Measurements from ENCODE around the gene GLS2. TPM values are rescaled to one million over a fixed set of nuclear protein-coding genes. Genes with fewer than 3 reads are reported as not detected.

Gene GLS2
- total and polyA plus RNA-seq, 2 donors (not counting 3 experiments of a cell fraction or from before 2014, with no cell fraction given), result 0.04 to 0.33 TPM

DNA sequence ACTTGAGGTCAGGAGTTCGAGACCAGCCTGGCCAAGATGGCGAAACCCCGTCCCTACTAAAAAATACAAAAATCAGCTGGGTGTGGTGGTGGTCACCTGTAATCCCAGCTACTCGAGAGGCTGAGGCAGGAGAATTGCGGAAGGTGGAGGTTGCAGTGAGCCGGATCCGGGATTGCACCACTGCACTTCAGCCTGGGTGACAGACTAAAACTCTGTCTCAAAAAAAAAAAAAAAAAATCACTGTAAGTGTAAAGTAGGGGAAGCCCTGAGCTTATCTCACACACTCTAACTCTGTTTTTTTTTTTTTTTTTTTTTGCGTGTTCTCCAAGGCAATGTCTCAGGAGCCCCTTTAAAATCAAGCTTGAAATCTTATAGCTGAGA, 33.2 kb upstream of the GLS2 start:
- ChIA-PET POLR2A (interaction anchor here (0.5 to 1.0 kb wide), 5 partner anchors 8 to 787 kb away, joined by 3 to 5 read pairs (median 3); no protein-coding TSS in a partner anchor), CTCF (interaction anchor here (0.8 to 2.7 kb wide), 16 partner anchors 9 to 467 kb away, joined by 3 to 21 read pairs (median 6); no protein-coding TSS in a partner anchor)
- no peaks in the 10 kb centered on the region for H4K20me1 ChIP-seq (replicated peaks; ENCODE audit: control insufficient read depth, extremely low read depth, insufficient read depth, low read length)
- dilution Hi-C loops (cut with MboI; ENCODE audit: extremely low pct_ligation_motif_present, low sequenced_read_pairs), result no loop called here
- TF ChIP-seq, protein P1, sequence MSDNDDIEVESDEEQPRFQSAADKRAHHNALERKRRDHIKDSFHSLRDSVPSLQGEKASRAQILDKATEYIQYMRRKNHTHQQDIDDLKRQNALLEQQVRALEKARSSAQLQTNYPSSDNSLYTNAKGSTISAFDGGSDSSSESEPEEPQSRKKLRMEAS (IDR thresholded peaks at IDR 0.05; ENCODE audit: insufficient read depth, insufficient read length), result no peak
- no peak for TF ChIP-seq GATA2 (IDR thresholded peaks at IDR 0.05; ENCODE audit: insufficient read depth, insufficient read length, low read depth, low read length)
- no peak for TF ChIP-seq POLR2AphosphoS5 (IDR thresholded peaks at IDR 0.05; ENCODE audit: insufficient read depth, low read depth, low read length)
- TF ChIP-seq EZH2 (IDR thresholded peaks at IDR 0.05; ENCODE audit: borderline replicate concordance, low read depth, low read length, severe bottlenecking), result no peak
- TF ChIP-seq MYC (IDR thresholded peaks at IDR 0.05; ENCODE audit: low read depth, low read length), result no peak
- TF ChIP-seq FOS (IDR thresholded peaks at IDR 0.05; ENCODE audit: borderline replicate concordance, insufficient read depth, low read length), result no peak
- TF ChIP-seq POLR2A (IDR thresholded peaks at IDR 0.05; ENCODE audit: low read depth, low read length), result no peak
- no peak for TF ChIP-seq JUN (IDR thresholded peaks at IDR 0.05; ENCODE audit: borderline replicate concordance, insufficient read depth, insufficient read length, low read depth)
- TF ChIP-seq, protein P2, sequence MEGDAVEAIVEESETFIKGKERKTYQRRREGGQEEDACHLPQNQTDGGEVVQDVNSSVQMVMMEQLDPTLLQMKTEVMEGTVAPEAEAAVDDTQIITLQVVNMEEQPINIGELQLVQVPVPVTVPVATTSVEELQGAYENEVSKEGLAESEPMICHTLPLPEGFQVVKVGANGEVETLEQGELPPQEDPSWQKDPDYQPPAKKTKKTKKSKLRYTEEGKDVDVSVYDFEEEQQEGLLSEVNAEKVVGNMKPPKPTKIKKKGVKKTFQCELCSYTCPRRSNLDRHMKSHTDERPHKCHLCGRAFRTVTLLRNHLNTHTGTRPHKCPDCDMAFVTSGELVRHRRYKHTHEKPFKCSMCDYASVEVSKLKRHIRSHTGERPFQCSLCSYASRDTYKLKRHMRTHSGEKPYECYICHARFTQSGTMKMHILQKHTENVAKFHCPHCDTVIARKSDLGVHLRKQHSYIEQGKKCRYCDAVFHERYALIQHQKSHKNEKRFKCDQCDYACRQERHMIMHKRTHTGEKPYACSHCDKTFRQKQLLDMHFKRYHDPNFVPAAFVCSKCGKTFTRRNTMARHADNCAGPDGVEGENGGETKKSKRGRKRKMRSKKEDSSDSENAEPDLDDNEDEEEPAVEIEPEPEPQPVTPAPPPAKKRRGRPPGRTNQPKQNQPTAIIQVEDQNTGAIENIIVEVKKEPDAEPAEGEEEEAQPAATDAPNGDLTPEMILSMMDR (IDR thresholded peaks at IDR 0.05; ENCODE audit: extremely low read depth in 1 of 2, insufficient read depth in 1 of 2, low read depth in 1 of 2, low read length in 2 of 2), result no peak
- H3K4me3 ChIP-seq (replicated peaks in 1 of 3; ENCODE audit: insufficient read depth in 1 of 3, low read depth in 1 of 3, low read length in 3 of 3), result peak overlapping the region in 1 of 3 experiments; percentile 98
- no peaks in the 10 kb centered on the region for H3K27me3 ChIP-seq (ENCODE audit: control insufficient read depth in 2 of 2, insufficient read depth in 2 of 2, low read length in 2 of 2)
- no peak for DNase-seq (ENCODE audit: low read depth, low spot score)
- peaks cover 56% of the 10 kb centered on the region for H3K4me1 ChIP-seq (ENCODE audit: control insufficient read depth, extremely low read depth, insufficient read depth, low read length)
- no peaks in the 10 kb centered on the region for H3K36me3 ChIP-seq (ENCODE audit: control insufficient read depth in 2 of 2, extremely low read depth in 1 of 2, insufficient read depth in 2 of 2, low read length in 2 of 2)
- intact Hi-C loops (cut with micrococcal nuclease), result loop anchor here (1.0 kb wide), 1 partner anchor 44 kb away; no protein-coding TSS in a partner anchor
- H3K9me3 ChIP-seq (replicated peaks; ENCODE audit: control insufficient read depth, insufficient read depth, low read length), result no peaks in the 10 kb centered on the region
- peak overlapping the region; percentile 73 for H3K4me2 ChIP-seq (ENCODE audit: insufficient read depth, low read length)
- H2AFZ ChIP-seq (ENCODE audit: low read depth, low read length), result peak overlapping the region; percentile 58
- BruUV-seq (replicated peaks), result no TSS peak
- H3K27ac ChIP-seq (ENCODE audit: insufficient read depth, low read depth, low read length), result peak overlapping the region; percentile 87
- peaks cover 40% of the 10 kb centered on the region for H3K79me2 ChIP-seq (ENCODE audit: control insufficient read depth, insufficient read depth, low read length)
- no peaks in the 10 kb centered on the region for H3K9me1 ChIP-seq (replicated peaks; ENCODE audit: control insufficient read depth, extremely low read depth, insufficient read depth, low read length)
- peak overlapping the region; percentile 76 for H3K9ac ChIP-seq (replicated peaks; ENCODE audit: extremely low read depth, insufficient read depth, low read length)
- no peak for FAIRE-seq

Measured in endothelial cell of umbilical vein (primary cell).